Duodenal mucosa (tissue), 2 donors: ENCODE data around the gene PDE8B.

Source experiments
- H3K27ac ChIP-seq: one replicate; pipeline ENCODE4 v1.7.0; 2013; ENCODE audit warnings: low read depth, low read length
- H3K27me3 ChIP-seq, 2 donors: one replicate each; pipeline ENCODE4 v1.7.0; 2013; ENCODE audit warnings: low read length in 2 of 2, control low read depth in 1 of 2; ENCODE audit not compliant: insufficient read depth in 2 of 2, control insufficient read depth in 1 of 2
- H3K36me3 ChIP-seq, 2 donors: one replicate each; pipeline ENCODE4 v1.7.0; 2013; ENCODE audit warnings: low read length in 2 of 2, control low read depth in 1 of 2; ENCODE audit not compliant: insufficient read depth in 2 of 2, control insufficient read depth in 1 of 2
- H3K4me1 ChIP-seq, 2 donors: one replicate each; pipeline ENCODE4 v1.7.0; 2013; ENCODE audit warnings: low read length in 2 of 2, control low read depth in 1 of 2; ENCODE audit not compliant: insufficient read depth in 2 of 2, control insufficient read depth in 1 of 2
- H3K4me3 ChIP-seq, 2 donors: one replicate each; pipeline ENCODE4 v1.7.0; 2013; ENCODE audit warnings: low read length in 2 of 2, low read depth in 1 of 2
- H3K9ac ChIP-seq, 2 donors: one replicate each; pipeline ENCODE4 v1.7.0; 2013; ENCODE audit warnings: low read length in 2 of 2, low read depth in 1 of 2
- H3K9me3 ChIP-seq, 2 donors: one replicate each; pipeline ENCODE4 v1.7.0; 2013; ENCODE audit warnings: low read length in 2 of 2, control low read depth in 1 of 2; ENCODE audit not compliant: control insufficient read depth in 1 of 2

The PDE8B gene

DNA sequence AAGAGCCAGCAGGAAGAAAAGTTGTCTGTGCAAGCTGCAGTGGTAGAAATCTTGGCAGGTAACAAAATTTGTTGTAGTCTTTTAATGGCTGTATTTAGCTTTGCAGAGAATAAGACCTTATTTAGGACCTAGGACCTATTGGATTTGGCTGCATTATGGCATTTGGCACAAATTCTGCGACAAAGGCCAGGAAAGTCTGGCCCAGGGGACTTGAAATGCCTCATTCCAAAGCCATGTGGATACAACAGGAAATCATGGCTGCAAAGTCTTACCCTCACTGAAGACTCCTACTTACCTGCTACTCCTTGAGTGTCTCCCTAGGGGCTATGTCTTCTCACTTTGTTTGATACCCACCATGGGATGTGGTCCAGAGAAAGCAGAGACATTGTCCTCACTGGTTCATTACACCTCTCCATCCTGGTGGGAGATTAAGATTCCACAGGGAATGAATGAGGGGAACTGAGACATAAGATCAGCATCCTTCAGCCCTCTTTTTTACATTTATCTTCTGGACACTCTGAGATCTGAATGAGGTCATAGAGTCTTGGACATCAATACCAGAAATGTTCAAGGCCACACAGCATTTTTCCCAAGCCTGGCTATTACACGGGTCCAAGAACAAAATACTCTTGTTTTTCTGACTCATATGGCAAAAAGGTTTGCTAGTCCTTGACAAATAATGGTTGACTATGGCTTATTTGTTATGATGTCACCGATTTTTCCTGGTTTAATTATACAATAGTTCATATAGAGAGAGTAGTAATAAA lies 119.4 kb downstream of the PDE8B start:
- H3K4me3 ChIP-seq, result no peak overlapping the region
- H3K27me3 ChIP-seq, result no peaks in the 10 kb centered on the region
- no peak overlapping the region for H3K9ac ChIP-seq
- no peaks in the 10 kb centered on the region for H3K4me1 ChIP-seq
- H3K27ac ChIP-seq, result no peak overlapping the region
- H3K36me3 ChIP-seq, result no peaks in the 10 kb centered on the region
- H3K9me3 ChIP-seq, result no peaks in the 10 kb centered on the region

DNA sequence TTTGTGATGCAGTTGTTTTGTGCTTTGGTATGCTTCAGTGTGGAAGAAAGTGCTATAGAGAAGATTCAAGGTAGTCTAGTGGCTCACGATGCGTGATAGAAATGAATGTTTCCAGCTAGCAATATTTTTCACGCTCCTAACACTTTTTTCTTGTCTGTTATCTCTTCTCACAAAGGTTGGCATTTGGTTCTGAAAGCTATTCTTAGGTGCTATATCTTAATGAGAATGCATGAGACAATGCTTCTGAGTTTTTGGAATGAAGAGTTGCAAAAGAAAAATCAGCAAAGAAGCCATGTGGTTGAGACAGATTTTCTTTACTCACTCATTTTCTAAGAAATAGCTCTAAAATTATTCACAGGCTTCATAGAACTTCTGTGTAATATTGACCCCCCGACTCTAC lies 122.6 kb downstream of the PDE8B start:
- H3K27me3 ChIP-seq, result no peaks in the 10 kb centered on the region
- no peak overlapping the region for H3K4me3 ChIP-seq
- H3K4me1 ChIP-seq, result no peaks in the 10 kb centered on the region
- H3K27ac ChIP-seq, result no peak overlapping the region
- H3K9ac ChIP-seq, result no peak overlapping the region
- H3K9me3 ChIP-seq, result no peaks in the 10 kb centered on the region
- H3K36me3 ChIP-seq, result no peaks in the 10 kb centered on the region

DNA sequence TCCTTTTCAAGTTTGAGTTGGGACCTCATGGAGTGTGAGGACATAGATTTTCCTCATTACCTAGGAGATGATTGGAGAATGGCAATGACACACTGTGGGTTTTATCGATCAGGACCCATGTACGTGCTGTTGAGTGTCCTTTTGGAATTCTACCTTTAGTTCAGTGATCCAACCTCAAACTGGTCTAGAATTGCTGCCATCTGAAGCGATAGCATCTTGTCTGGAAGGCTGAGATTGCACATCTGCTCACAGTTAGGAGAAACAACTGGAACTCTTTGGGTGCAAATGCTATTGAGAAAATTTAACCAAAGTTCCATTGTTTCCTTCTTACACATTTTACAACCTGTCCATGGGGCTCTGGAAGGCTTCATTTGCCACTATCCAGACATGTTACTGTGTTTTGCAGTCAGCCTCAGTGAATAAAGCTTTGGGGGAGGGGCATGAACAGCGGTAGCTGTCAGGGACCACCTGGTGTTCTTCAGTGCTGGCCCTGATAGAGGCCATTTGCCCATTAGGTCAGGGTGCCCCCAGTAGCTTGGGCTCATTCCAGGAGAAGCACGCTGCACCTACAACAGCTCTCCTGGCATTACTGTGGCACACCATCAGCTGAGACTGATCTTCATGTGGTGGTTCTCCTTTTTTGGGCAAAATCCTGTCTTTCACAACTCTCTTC lies 123.1 kb downstream of the PDE8B start:
- Histone ChIP-seq H3K36me3 (no peaks in the 10 kb centered on the region), H3K27me3 (no peaks in the 10 kb centered on the region), H3K4me3 (no peak overlapping the region), H3K9ac (no peak overlapping the region), H3K9me3 (no peaks in the 10 kb centered on the region), H3K27ac (no peak overlapping the region), H3K4me1 (no peaks in the 10 kb centered on the region)

DNA sequence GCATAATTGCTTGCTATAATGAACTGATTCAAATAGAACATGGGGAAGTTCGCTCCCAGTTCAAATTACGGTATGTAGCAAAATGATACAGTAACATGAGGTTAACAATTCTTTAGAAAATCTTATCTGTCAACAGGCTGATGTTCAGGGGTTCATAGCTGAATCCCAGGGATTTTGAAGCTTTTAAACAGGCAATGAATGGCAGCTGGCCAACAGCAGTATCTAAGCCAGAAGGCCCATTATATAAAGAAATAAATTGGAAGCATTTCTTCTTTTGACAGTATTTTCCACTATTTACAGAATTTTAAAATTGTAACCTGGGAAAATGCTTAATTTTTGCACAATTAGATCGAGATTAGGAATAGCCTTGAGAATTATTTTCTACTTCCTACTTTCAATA lies 126.8 kb downstream of the PDE8B start:
- no peaks in the 10 kb centered on the region for H3K36me3 ChIP-seq

DNA sequence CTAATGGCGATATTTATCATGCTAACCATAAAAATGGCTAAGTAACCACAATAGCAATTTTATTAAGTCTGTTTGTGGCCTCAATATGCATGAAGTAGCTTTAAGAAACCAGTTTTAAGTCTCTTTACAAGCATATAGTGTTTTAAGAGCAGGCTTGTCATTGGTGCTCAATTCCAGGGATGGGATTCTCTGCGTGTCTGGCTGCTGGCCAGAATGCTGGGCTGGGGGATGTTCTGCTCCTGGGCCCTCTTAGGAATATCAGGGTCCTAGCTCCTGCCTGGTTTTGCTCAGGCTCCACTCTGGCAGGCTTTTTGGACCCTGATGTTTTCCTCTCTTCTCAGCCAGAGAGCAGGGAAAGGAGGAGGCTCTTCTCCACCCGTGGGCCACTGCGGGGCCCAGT lies 127.2 kb downstream of the PDE8B start:
- H3K4me3 ChIP-seq, result no peak overlapping the region
- no peak overlapping the region for H3K27ac ChIP-seq
- no peaks in the 10 kb centered on the region for H3K27me3 ChIP-seq
- no peaks in the 10 kb centered on the region for H3K9me3 ChIP-seq
- H3K9ac ChIP-seq, result no peak overlapping the region
- H3K4me1 ChIP-seq, result no peaks in the 10 kb centered on the region
- no peaks in the 10 kb centered on the region for H3K36me3 ChIP-seq

More for the DNA sequence above, 126.8 kb downstream of the PDE8B start:
- H3K9me3 ChIP-seq, result no peaks in the 10 kb centered on the region
- H3K27me3 ChIP-seq, result no peaks in the 10 kb centered on the region
- no peak overlapping the region for H3K4me3 ChIP-seq
- H3K27ac ChIP-seq, result no peak overlapping the region
- no peaks in the 10 kb centered on the region for H3K4me1 ChIP-seq
- H3K9ac ChIP-seq, result no peak overlapping the region

DNA sequence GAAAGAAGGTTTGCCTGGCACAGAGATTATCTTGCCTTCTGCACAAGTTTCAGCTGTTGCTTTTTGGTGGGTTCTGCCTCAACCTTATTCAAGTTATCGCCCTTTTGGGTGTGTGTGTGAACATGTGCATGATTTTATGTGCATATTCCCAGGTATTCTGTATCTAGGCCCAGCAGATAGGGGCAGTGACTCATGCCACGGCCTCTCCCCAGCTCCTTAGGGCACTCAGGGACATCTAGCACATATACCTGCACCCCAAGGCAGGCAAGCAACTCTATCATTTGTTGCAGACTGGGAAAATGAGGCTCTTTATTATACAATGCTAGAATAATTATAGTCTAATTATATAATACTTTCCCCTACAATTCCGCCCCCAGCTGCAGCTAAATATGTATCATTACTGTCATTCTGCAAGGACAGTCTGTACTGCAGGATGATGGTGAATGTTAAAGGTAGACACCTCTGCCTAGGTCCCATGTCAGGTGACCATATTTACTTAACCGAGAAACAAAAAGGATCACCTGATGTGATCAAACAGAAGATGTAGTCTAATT lies 128.9 kb downstream of the PDE8B start:
- Histone ChIP-seq H3K9me3 (no peaks in the 10 kb centered on the region), H3K9ac (no peak overlapping the region), H3K27me3 (no peaks in the 10 kb centered on the region), H3K4me3 (no peak overlapping the region), H3K4me1 (no peaks in the 10 kb centered on the region), H3K36me3 (no peaks in the 10 kb centered on the region), H3K27ac (no peak overlapping the region)

DNA sequence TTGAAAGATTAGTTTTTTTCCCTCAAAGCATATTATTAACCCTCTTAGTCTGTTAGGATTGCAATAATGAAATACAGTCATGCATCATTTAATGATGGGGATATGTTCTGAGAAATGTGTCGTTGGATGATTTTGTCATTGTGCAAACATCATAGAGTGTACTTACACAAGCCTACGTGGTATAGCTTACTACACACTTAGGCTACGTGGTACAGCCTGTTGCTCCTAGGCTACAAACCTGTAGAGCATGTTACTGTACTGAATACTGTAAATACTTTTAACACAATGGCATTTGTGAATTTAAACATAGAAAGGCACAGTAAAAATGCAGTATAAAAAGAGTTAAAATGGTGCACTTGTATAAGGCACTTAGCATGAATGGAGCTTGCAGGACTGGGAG lies 132.7 kb downstream of the PDE8B start:
- no peak overlapping the region for H3K27ac ChIP-seq
- H3K4me3 ChIP-seq, result no peak overlapping the region

DNA sequence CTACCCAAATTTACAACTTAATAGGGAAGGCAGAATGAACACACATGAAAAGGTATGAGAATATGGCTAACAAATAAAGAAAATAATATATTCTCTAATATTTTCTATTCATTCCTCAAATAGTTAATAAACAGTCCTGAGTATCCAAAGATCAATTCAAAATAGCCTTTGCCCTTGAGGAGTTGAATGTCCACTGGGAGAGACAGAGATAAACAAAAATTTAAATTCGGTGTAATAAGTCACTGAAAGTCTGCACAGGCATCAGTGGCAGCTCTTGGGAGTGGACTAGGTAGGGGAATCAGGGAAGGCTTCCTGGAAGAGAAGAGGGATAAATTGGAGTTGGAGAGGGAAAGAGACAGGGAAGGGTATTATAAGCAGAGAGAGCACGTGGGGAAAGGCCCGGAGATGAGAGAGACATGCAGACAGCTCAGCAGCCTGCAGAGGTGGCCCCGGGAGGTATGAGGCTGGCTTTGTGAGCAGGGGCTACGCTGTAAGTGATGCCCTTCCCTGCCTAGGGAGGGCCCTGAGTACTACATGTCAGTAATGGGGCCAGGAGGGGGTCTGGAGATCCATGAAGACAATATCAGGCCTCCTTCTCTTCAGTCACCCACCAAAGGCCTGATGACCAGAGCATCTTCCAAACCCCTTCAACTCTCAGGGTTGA lies 137.1 kb downstream of the PDE8B start:
- no peaks in the 10 kb centered on the region for H3K27me3 ChIP-seq
- no peak overlapping the region for H3K27ac ChIP-seq
- no peak overlapping the region for H3K9ac ChIP-seq
- H3K4me3 ChIP-seq, result no peak overlapping the region
- no peaks in the 10 kb centered on the region for H3K9me3 ChIP-seq
- H3K4me1 ChIP-seq, result no peaks in the 10 kb centered on the region
- no peaks in the 10 kb centered on the region for H3K36me3 ChIP-seq

More for the DNA sequence above, 132.7 kb downstream of the PDE8B start:
- Histone ChIP-seq H3K4me1 (no peaks in the 10 kb centered on the region), H3K36me3 (no peaks in the 10 kb centered on the region), H3K9ac (no peak overlapping the region), H3K27me3 (no peaks in the 10 kb centered on the region), H3K9me3 (no peaks in the 10 kb centered on the region)

DNA sequence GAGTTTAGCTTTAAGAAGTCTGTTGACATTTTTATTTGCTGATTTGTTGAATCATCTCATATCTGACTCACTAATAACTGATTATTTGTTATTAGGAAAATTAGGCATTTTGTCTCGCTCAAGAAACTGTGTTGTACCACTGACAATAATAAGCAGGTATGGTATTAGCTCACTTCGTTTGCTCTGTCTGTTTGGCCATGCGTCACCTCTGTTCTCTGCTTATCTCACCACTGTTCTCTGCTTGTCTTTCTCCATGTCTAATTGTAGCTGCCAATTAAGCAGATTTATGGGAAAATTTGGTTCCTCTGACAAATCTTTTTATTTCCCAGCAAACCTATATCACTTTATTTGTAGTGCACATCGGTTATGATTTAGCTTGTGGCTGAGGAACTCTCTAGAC lies 142.8 kb downstream of the PDE8B start:
- Histone ChIP-seq H3K27ac (no peak overlapping the region), H3K27me3 (no peaks in the 10 kb centered on the region), H3K9ac (no peak overlapping the region), H3K4me3 (no peak overlapping the region), H3K36me3 (no peaks in the 10 kb centered on the region), H3K9me3 (no peaks in the 10 kb centered on the region), H3K4me1 (no peaks in the 10 kb centered on the region)

DNA sequence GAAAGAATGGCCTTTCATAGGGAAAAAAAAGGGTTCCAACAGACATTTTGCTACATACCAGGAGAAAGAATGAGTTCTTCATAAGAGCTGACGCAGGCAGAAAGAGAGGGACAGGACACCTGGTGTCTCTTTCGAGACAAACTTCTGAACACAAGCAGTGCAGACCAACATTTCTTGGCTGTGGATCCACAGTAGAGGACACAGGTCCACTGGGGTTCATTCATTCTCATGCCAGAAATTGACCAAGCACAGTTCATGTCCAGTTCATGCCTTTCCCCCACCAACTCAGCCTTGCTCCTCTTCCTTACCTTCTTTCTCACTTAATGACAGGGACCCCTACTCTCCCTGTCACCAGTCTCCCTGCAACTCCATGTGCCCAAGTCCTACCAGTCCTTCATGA lies 144.0 kb downstream of the PDE8B start:
- Histone ChIP-seq H3K36me3 (no peaks in the 10 kb centered on the region), H3K27me3 (no peaks in the 10 kb centered on the region), H3K9ac (no peak overlapping the region), H3K4me1 (no peaks in the 10 kb centered on the region), H3K4me3 (no peak overlapping the region), H3K27ac (no peak overlapping the region), H3K9me3 (no peaks in the 10 kb centered on the region)
